Measurements from ENCODE around the gene NCBP3. TPM values are rescaled to one million over a fixed set of nuclear protein-coding genes. Genes with fewer than 3 reads are reported as not detected.

NCBP3 gene
- total and polyA plus RNA-seq, 2 of the 8 experiments (the other 6 are each of a cell fraction or from before 2014, with no cell fraction given): 19.6 to 46.1 TPM

GRCh38 chr17:3798273-3799180 lies 47.5 kb downstream of the NCBP3 start:
- Histone ChIP-seq H3K14ac (ENCODE audit: insufficient read length) (no peak overlapping the region), H3K4me3 (ENCODE audit: extremely low read depth in 1 of 4, insufficient read depth in 2 of 4, low read depth in 3 of 4, low read length in 4 of 4) (no peak overlapping the region), H4K8ac (ENCODE audit: extremely low read depth, insufficient read depth, low read length) (0 out of 2 replicates have a peak overlapping the region, but pooled peaks have one; percentile 1), H2AFZ (ENCODE audit: low read length) (no peak overlapping the region), H4K5ac (ENCODE audit: insufficient read length, low read depth, low read length) (no peak overlapping the region), H3K18ac (ENCODE audit: extremely low read depth, low read length) (no peak overlapping the region), H3K9me3 (ENCODE audit: insufficient read depth in 2 of 2, low read depth in 1 of 2, low read length in 1 of 2) (no peaks in the 10 kb centered on the region), H3K27me3 (replicated peaks in 1 of 4; ENCODE audit: control insufficient read depth in 3 of 4, extremely low read depth in 1 of 4, insufficient read depth in 3 of 4, low read length in 3 of 4) (no peaks in the 10 kb centered on the region), H3K23me2 (ENCODE audit: low read depth, low read length) (no peaks in the 10 kb centered on the region), H3K36me3 (ENCODE audit: control insufficient read depth in 2 of 4, insufficient read depth in 4 of 4, low read length in 3 of 4) (peaks cover 0 to 5% (median 1%) of the 10 kb centered on the region in 4 experiments; a peak in 1 of 8 replicates), H3K56ac (replicated peaks; ENCODE audit: insufficient read length, low read depth, low read length) (no peak overlapping the region), H2AK5ac (ENCODE audit: low read depth, low read length) (no peak overlapping the region), H4K91ac (replicated peaks; ENCODE audit: insufficient read length, low read length) (no peak overlapping the region), H3K79me1 (ENCODE audit: low read depth, low read length) (no peaks in the 10 kb centered on the region), H2BK20ac (ENCODE audit: low read length) (no peak overlapping the region), H2BK12ac (ENCODE audit: low read depth, low read length) (no peak overlapping the region), H3K4ac (replicated peaks; ENCODE audit: insufficient read length, low read depth, low read length) (no peak overlapping the region), H2BK5ac (ENCODE audit: low read depth, low read length) (no peak overlapping the region), H2BK120ac (replicated peaks; ENCODE audit: low read depth, low read length) (no peak overlapping the region), H3K9ac (replicated peaks in 1 of 4; ENCODE audit: extremely low read depth in 1 of 4, low read depth in 3 of 4, low read length in 3 of 4) (no peak overlapping the region), H3K27ac (ENCODE audit: low read depth, low read length) (no peak overlapping the region), H3K23ac (ENCODE audit: insufficient read length) (no peak overlapping the region), H3K4me1 (replicated peaks in 1 of 4; ENCODE audit: control insufficient read depth in 3 of 4, insufficient read depth in 4 of 4, low read length in 3 of 4) (no peaks in the 10 kb centered on the region; a peak in 1 of 7 replicates), H2BK15ac (ENCODE audit: low read length) (no peak overlapping the region), H4K20me1 (replicated peaks in 1 of 2; ENCODE audit: control insufficient read depth in 1 of 2, insufficient read depth in 2 of 2, low read length in 2 of 2) (peaks cover 2 to 9% of the 10 kb centered on the region in 2 experiments), H3K79me2 (ENCODE audit: control insufficient read depth in 1 of 2, insufficient read depth in 2 of 2, low read length in 2 of 2) (no peaks in the 10 kb centered on the region), H3K4me2 (ENCODE audit: insufficient read depth in 1 of 2, low read depth in 2 of 2, low read length in 2 of 2) (no peak overlapping the region)
- CTCF ChIA-PET (ENCODE audit: partially characterized antibody): interaction anchor here (1.1 to 3.8 kb wide), 5 partner anchors 28 to 64 kb away, joined by 3 to 32 read pairs (median 7); no protein-coding TSS in a partner anchor
- POLR2A ChIA-PET (ENCODE audit: partially characterized antibody): interaction anchor here (1.5 kb wide), 1 partner anchor 61 kb away, joined by 5 read pairs; no protein-coding TSS in a partner anchor
- no peak for DNase-seq (ENCODE audit: low read depth in 1 of 2, low spot score in 2 of 2)
- 90% methylated on average over 12 of the region's 15 CpGs; no CpG with 5 or more reads in 1 of the 2 experiments for WGBS, 2 experiments (ENCODE audit: extremely low coverage in 1 of 2, insufficient coverage in 1 of 2, insufficient read length in 1 of 2, insufficient replicate concordance in 2 of 2, low coverage in 1 of 2, low lambda C conversion rate in 2 of 2, missing lambda C conversion rate in 1 of 2)
- FAIRE-seq: no peak
- no peak for TF ChIP-seq SP4 (IDR thresholded peaks at IDR 0.05; ENCODE audit: low read length)
